GM12864 (cell line): ENCODE data around the gene SMIM35.

Experiments used
- DNase-seq: peaks from one replicate; pipeline ENCODE4 v3.0.0-alpha.2; 2011; ENCODE audit warnings: low read depth
- H3K4me3 ChIP-seq: 2 replicates; pipeline ENCODE4 v1.5.1; 2011; ENCODE audit warnings: mild to moderate bottlenecking, low read depth, low read length, control low read depth
- CTCF ChIP-seq: IDR thresholded peaks from 2 replicates; pipeline ENCODE4 v1.5.1; 2011; ENCODE audit warnings: low read depth, mild to moderate bottlenecking, moderate library complexity, low read length, control low read depth, inconsistent platforms; ENCODE audit errors: missing control alignments

The SMIM35 gene

DNA sequence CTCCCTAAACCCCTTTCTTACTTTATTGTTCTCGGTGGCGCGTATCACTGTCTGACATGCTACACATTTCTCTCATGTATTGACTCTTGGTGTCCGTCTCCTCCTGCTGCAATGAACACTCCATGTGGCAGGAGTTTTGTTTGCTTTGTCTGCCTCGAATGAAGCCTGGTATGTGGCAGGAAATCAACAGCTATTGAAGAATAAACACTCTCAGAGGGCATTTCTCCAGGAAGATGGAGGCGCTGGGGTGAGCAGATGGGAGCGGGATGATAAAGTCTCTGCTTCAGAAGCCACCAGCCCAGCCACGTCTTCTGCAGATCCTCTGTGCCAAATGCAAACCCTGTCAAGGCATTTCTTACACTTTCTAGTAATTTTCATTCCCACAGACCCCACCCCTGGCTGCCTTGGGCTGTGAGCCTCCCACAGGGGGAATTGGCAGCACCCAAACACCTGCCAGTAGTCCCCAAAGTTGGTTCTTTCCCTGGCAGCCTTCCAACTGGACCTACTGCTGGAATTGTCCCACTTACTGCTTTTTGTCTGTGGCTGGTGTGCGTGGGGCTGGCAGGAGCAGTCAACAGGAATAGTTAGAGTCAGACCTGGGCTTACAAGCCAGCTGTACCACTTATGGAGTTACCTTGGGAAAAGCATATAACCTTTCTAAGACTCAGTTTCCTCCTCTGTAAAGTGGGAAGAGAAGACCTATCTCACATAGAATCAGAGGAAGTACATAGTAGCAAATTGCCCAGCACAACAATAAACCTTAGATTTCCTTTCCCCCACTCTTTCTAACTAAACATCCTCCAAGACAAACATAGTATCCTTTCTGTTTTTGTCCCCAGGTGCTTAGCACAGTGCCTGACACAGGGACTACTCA, 113.9 kb downstream of the SMIM35 start:
- no peak for DNase-seq
- TF ChIP-seq CTCF = no peak
- no peak overlapping the region for H3K4me3 ChIP-seq

DNA sequence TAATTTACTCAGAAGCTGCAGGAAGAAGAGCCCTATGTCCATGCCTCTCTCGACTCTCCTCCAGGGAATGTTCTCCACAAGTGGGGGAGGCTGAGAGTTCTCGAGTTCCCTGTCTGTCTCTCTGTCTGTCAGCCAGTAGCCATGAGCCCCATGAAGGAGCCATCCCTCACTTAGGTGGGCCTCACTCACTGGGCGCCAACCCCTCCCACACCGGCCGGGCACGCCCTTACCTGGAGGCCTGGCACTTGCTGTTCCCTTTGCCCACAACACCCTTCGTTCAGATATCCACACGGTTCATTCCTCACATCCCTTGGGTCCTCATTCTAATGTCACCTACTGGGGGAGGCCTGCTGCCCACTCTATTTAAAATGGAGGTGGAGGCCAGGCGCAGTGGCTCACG, 114.7 kb downstream of the SMIM35 start:
- TF ChIP-seq CTCF = no peak
- DNase-seq = no peak
- no peak overlapping the region for H3K4me3 ChIP-seq

DNA sequence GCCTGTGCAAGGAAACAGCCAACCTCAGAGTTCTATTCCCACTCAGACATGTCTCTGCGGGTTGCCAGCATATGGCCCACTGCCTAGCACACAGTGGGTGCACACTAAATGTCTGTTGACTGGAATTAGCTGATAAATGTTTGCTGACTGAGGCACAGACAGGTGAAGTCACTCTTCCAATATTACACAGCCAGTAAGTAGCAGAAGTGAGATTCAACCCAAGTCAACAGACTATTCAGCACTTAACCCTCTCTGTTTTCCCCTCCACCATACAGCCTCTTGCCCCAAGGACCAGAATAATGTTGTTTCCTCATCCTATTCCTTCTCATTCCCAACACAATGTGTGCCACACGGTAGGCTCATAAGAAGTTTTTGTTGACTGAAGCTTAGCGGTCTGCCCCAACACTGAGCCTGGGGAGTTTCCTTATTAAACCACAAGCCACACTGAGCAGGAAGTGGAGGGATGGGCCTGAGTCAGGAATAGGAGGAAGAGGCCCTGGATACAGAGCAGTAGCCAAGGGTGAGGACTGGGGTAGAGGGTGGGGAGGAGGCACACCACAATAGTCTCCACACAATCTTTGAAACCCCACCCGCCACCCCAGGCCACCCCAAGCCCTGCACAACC, 116.3 kb downstream of the SMIM35 start:
- no peak overlapping the region for H3K4me3 ChIP-seq
- no peak for DNase-seq
- TF ChIP-seq CTCF = no peak

DNA sequence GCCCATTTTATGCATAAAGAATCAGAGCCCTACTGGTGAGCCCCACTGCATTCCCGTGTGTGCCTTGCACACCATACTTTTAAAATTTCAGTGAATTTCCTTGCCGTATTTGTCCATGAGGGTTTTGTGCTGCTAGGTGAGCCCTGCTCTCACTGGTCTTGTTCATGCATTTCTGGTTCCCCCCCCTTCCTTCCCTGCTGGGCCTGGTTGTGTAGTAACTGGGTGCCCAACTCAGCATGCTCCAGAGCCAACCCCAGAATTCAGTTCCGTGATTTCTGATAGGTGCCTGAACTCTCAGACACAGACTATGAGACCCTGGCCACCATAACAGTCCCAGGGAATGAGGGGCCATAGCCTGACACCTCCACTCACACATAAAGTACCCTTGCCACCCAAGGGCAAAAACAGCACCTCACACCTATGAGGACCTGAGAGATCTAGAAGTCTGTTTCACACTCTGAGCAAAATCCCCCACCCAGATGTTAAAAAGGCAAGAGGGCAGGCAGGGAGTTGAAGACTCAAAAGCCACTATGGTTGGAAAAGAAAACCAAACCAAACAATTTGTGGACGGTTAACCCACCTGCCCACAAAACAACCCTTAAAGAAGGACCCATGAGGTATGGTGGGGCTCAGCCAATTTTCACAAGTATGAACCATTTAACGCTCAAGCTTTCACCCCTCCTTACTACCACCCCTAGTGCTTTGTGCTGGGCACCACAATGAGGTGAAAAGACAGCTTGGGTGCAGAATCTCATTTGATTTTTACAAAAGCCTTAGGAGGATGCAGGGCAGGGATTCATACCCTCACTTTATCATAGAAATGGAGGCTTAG, 117.4 kb downstream of the SMIM35 start:
- DNase-seq = no peak
- TF ChIP-seq CTCF = no peak
- no peak overlapping the region for H3K4me3 ChIP-seq

DNA sequence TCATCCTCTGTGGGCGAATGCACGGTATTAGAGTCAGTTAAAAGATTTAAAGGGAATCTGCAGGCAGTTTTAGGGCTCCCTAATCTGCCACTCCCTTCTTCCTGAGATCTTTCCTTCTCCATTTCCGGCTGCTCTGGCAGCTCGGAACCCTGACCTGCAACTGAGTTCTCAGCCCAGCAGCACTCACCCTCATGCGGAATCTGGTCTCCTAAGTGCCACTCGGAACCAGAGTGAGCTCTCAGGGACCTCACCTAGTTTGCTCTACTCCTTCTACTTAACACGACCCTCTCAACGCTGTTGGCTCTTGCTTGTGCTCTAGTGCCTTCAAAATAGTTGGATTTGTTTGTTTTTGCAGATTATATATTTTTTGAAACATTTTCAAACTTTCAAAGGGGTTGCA, 119.9 kb downstream of the SMIM35 start:
- H3K4me3 ChIP-seq = no peak overlapping the region
- no peak for TF ChIP-seq CTCF
- DNase-seq = no peak

DNA sequence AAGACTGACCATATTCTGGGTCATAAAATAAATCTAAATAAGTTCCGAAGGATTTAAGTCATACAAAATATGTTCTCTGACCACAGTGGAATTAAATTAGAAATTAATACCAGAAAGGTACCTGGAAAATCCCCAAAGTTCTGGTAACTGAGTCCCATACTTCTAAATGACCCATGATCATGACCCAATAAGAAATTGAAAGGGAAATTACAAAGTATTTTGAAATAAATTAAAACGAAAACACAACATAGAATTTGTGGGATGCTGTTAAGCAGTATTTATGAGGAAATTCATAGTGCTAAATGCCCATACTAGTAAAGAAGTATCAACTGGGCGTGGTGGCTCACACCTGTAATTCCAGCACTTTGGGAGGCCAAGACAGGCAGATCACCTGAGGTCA, 123.9 kb downstream of the SMIM35 start:
- no peak overlapping the region for H3K4me3 ChIP-seq
- no peak for TF ChIP-seq CTCF
- no peak for DNase-seq
